Right atrium auricular region (tissue), 2 donors: ENCODE measurements around the gene HOXA3. TPM values are rescaled to one million over a fixed set of nuclear protein-coding genes. Genes with fewer than 3 reads are reported as not detected.

Experiments
- DNase-seq: peaks from one replicate; pipeline ENCODE4 v3.0.0-alpha.2; 2019; ENCODE audit warnings: low spot score
- H3K27ac ChIP-seq, 2 donors: fragments of 200-600 bp; sonication (generic); 1 replicate in 1 of 2; 2 replicates in 1 of 2; pipeline ENCODE4 v1.5.1; 2016 to 2019
- H3K27me3 ChIP-seq, 2 donors: fragments of 200-600 bp; sonication (generic); one replicate each; pipeline versions ENCODE4 v1.5.1 to v1.6.0; 2017 to 2019
- H3K36me3 ChIP-seq: fragments of 200-600 bp; sonication (generic); one replicate; pipeline ENCODE4 v1.5.1; 2016
- H3K4me1 ChIP-seq, 2 donors: fragments of 200-600 bp; sonication (generic); one replicate each; pipeline versions ENCODE4 v1.5.1 to v1.6.0; 2017 to 2019
- H3K4me3 ChIP-seq, 2 donors: fragments of 200-600 bp; sonication (generic); 1 replicate in 1 of 2; 2 replicates in 1 of 2; pipeline ENCODE4 v1.5.1; 2017 to 2019; ENCODE audit warnings: mild to moderate bottlenecking in 1 of 2, moderate library complexity in 1 of 2
- H3K9me3 ChIP-seq, 2 donors: fragments of 200-600 bp; sonication (generic); one replicate each; pipeline ENCODE4 v1.5.1; 2019
- total RNA-seq, 2 donors: library from RNA; depleted of rRNA; stranded (reverse); fragments of >200 nt; gene quantifications; one replicate each; pipeline ENCODE4 v1.1.0, GENCODE V29; 2016
- TF ChIP-seq, protein P1 (sequence below), 2 donors: fragments of 200-600 bp; sonication (generic); IDR thresholded peaks; one replicate each; pipeline ENCODE4 v1.5.1; 2019; ENCODE audit warnings: antibody characterized with exemption in 2 of 2

The HOXA3 gene
- total RNA-seq, 2 donors from 2014 or later = 0.28 to 0.30 TPM

GRCh38 chr7:27117887-27118491 is 34.4 kb downstream of the HOXA3 start:
- H3K4me3 ChIP-seq = peak overlapping the region in 1 of 2 donors; percentile 28
- peaks cover 14 to 44% of the 10 kb centered on the region in 2 donors for H3K27me3 ChIP-seq
- no peaks in the 10 kb centered on the region for H3K36me3 ChIP-seq
- peak; percentile 40 for DNase-seq
- TF ChIP-seq, protein P1, sequence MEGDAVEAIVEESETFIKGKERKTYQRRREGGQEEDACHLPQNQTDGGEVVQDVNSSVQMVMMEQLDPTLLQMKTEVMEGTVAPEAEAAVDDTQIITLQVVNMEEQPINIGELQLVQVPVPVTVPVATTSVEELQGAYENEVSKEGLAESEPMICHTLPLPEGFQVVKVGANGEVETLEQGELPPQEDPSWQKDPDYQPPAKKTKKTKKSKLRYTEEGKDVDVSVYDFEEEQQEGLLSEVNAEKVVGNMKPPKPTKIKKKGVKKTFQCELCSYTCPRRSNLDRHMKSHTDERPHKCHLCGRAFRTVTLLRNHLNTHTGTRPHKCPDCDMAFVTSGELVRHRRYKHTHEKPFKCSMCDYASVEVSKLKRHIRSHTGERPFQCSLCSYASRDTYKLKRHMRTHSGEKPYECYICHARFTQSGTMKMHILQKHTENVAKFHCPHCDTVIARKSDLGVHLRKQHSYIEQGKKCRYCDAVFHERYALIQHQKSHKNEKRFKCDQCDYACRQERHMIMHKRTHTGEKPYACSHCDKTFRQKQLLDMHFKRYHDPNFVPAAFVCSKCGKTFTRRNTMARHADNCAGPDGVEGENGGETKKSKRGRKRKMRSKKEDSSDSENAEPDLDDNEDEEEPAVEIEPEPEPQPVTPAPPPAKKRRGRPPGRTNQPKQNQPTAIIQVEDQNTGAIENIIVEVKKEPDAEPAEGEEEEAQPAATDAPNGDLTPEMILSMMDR (IDR thresholded peaks at IDR 0.05) = no peak
- H3K9me3 ChIP-seq = no peaks in the 10 kb centered on the region
- H3K27ac ChIP-seq = peak overlapping the region; percentile 39 to 41
- peaks cover 0 to 23% of the 10 kb centered on the region in 2 donors for H3K4me1 ChIP-seq

- peaks cover 14 to 38% of the 10 kb centered on the region in 2 donors for H3K27me3 ChIP-seq
- H3K4me1 ChIP-seq = peaks cover 0 to 23% of the 10 kb centered on the region in 2 donors
- DNase-seq = peak; percentile 52
- peak overlapping the region in 1 of 2 donors; percentile 28 for H3K4me3 ChIP-seq
- no peaks in the 10 kb centered on the region for H3K9me3 ChIP-seq
- H3K36me3 ChIP-seq = no peaks in the 10 kb centered on the region
- peak overlapping the region; percentile 39 to 41 for H3K27ac ChIP-seq
- TF ChIP-seq, protein P1 (IDR thresholded peaks at IDR 0.05) = no peak
Measured at GRCh38 chr7:27116962-27117886, 35.2 kb downstream of the HOXA3 start.

DNA sequence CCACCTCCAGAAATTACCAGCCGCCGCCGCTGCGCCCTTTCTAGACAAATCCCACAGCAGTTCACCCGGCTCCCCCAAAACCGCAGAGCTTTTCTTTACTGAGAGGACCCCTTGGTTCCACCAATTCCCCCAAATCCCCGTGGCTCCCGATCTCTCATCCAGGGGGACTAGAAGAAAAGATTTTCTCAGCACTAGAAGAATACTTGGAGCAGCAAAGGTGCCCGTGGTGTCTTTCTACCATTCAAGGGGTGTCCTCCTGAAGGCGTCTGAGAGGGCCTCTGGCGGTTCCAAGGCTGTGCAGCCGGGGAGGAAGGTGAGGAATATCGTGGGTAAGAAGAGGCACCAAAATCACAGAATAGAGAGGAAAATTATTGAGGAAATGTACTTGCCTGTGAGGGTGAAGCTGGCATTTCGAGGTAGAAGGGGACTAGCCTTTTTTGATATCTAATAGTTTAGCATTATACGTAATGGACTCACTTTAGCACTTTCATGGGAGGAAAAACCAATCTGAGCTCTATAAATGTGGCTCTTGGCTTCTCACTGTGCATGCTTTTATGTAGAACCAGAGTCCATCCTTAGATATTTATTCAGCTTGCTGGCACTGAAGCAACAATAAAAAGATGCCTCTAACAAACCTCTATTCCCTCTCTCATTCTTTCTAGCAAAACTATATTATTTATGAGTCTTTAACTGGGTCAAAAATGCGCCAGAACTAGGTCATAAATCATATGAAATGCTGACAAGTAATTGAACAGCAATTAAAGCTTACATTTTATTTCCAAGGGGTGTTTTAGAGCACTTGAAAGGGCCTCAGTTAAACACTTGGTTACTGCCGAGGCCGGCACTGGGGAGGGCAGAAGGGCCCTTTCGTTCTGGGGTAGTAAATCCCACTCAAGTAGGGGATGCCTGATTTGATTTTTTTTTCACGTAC is 36.1 kb downstream of the HOXA3 start:
- no peak overlapping the region for H3K4me3 ChIP-seq
- H3K27me3 ChIP-seq = peaks cover 14 to 36% of the 10 kb centered on the region in 2 donors
- peak overlapping the region in 1 of 2 donors; percentile 41 for H3K27ac ChIP-seq
- H3K36me3 ChIP-seq = no peaks in the 10 kb centered on the region
- H3K4me1 ChIP-seq = peaks cover 0 to 23% of the 10 kb centered on the region in 2 donors
- TF ChIP-seq, protein P1 (IDR thresholded peaks at IDR 0.05) = no peak
- DNase-seq = peak; percentile 46
- H3K9me3 ChIP-seq = no peaks in the 10 kb centered on the region

- Histone ChIP-seq H3K4me3 (peak overlapping the region; percentile 5 to 31), H3K27ac (peak overlapping the region; percentile 9 to 62), H3K4me1 (peaks cover 0 to 25% of the 10 kb centered on the region in 2 donors), H3K9me3 (no peaks in the 10 kb centered on the region), H3K27me3 (peaks cover 14 to 41% of the 10 kb centered on the region in 2 donors), H3K36me3 (no peaks in the 10 kb centered on the region)
- TF ChIP-seq, protein P1 (IDR thresholded peaks at IDR 0.05) = no peak
- DNase-seq = no peak
Measured at GRCh38 chr7:27115221-27116026, 37.0 kb downstream of the HOXA3 start.

GRCh38 chr7:27114881-27115220 is 37.5 kb downstream of the HOXA3 start:
- H3K27ac ChIP-seq = peak overlapping the region; percentile 9 to 62
- H3K36me3 ChIP-seq = no peaks in the 10 kb centered on the region
- TF ChIP-seq, protein P1 (IDR thresholded peaks at IDR 0.05) = no peak
- H3K4me3 ChIP-seq = no peak overlapping the region
- H3K9me3 ChIP-seq = no peaks in the 10 kb centered on the region
- peaks cover 0 to 27% of the 10 kb centered on the region in 2 donors for H3K4me1 ChIP-seq
- no peak for DNase-seq
- peaks cover 14 to 41% of the 10 kb centered on the region in 2 donors for H3K27me3 ChIP-seq
